HT-29 (cell line): ENCODE results near the gene PXDC1. TPM values are rescaled to one million over a fixed set of nuclear protein-coding genes. Genes with fewer than 3 reads are reported as not detected.
"Not testable (repeated sequence)": the region's sequence is repeated elsewhere in the genome, so short reads cannot be mapped to it uniquely, and the experiment has no call there.

ENCODE experiments used
- DNase-seq: peaks from one replicate; pipeline ENCODE4 v3.0.0-alpha.2; 2015; ENCODE audit warnings: low spot score
- total RNA-seq: library from RNA; depleted of rRNA; stranded (reverse); fragments of >200 nt; shearing (Covaris generic); gene quantifications from 2 replicates; pipeline ENCODE4 v1.2.3, GENCODE V29; 2014

PXDC1 gene
- total RNA-seq, 1 experiment from 2014 or later: 44.4 TPM

- peak; percentile 88 for DNase-seq
These were observed 19.0 kb downstream of the PXDC1 start for GRCh38 chr6:3732345-3733141.

DNA sequence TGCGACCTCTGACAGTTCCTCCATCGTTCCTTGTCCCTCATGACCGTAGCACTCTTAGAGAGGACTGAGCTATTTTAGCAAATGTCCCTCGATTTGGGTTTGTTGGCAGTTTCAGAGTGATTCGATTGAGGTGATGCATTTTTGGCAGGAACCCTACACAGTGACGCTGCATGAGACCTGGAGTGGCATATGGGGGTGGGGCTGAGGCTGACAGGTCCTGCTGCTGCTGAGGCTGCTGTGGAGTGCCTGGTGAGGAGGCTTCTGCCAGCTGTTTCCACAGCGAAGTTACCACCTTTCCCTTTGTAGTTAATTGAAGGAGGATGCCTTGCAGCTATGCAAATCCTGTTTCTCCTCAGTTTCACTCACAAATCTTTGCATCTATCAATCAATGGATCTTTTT lies 19.8 kb downstream of the PXDC1 start:
- DNase-seq: no peak

- DNase-seq: no peak
These were observed 21.7 kb downstream of the PXDC1 start for GRCh38 chr6:3729603-3730344.

DNA sequence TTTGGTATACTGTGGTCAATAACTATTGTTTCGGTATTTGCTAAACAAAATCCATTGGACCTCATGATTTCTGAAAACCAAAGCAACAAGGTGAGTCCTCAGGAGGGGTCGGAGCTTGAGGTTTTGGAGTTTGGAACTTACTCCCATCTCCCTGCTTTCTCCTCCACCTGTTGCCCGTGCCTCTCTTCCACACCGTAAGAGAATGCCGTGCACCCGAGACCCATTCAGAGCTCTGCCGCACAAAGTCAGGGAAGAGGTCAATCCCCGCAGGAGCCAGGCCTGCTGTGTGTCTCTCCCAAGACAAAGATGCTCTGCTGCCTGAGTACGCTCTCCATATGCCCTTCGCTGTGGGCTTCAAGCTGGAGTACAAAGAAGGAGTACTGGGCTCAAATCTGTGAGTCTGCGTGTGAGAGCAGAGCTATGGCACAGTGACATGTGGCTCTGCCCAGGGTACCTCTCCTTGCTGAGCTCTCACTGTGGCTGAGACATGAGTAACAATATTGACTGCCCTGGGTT lies 23.9 kb downstream of the PXDC1 start:
- no peak for DNase-seq

DNA sequence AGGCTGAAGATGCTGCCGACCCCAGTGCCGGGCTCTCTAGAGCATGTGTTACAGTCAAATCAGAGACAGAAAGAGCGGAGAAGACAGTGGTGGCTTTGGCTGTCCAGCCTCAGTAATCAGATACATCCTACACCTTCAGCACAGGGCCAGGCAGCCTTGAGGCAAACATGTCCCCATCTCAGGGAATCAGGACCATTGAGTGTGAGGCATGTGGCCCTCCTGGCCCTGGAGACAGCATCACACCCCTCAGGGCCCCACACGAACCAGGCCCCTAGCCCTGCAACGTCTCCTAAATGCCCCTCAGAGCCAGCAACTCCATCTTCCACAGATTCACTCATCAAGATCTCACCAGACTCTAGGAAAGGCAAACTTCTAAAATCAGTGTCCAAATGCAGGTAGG lies 24.5 kb downstream of the PXDC1 start:
- no peak for DNase-seq

DNA sequence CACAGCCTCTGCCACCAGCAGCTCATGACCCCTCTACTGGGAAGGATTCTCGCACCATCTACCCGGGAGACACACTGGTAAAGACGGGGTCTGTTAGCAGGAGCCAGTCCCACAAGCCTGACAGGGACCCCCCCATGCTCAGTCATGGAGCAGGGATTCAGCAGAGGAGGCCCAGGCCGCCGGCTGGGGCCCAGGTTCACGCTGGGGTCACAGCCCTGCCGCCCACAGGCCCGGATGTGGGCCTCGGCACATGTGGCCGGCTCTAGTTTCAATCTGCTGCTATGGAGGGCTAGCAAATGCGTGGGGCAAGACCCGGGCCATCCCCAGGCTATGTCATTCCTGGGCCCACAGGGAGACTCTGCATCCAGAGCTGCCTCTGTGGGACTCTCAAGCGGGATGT lies 25.1 kb downstream of the PXDC1 start:
- DNase-seq: no peak

DNA sequence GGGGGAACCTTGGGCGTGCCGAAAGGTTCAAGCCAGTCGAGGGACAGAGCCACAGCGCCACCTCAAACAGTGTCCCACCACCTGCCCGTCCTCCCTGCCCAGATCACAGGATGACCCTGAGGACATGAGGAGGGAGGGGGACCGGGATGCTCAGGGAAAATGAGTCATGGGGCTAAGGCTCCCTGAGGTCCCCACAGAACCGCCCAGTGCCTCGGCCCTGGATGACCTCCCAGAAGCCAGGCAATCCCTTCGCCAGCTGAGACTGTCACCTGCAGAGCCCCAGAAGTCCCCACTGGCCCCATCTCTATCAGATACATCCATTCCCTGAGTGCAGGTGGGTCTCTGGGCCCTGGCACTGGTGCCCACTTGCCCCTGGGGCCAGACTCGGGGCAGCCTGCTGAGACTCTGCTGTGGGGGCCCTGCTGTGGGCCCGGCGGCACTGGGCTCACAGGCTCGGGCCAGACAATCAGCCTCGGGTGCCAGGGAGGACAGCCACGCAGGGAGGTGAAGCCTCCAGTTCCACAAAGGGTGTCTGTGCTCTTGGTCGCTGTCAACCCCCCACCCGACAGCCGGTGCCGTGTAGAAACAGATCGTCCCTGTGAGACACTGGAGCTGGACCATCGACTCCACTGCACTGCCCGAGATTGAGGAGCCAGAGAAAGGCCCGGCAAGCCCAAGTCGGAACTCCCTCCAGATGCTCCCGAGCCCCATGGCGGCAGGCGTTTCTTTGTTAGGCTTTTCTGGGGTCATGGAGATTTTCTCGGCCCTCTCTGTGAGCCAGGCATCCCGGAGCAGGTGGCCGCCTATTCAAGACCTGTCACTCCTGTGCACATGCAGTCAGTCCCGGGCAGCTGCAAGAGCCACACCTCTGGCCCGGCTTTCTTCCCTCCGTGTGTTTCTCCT lies 26.1 kb downstream of the PXDC1 start:
- DNase-seq: no peak

GRCh38 chr6:3724451-3725144 lies 26.9 kb downstream of the PXDC1 start:
- DNase-seq: no peak

DNA sequence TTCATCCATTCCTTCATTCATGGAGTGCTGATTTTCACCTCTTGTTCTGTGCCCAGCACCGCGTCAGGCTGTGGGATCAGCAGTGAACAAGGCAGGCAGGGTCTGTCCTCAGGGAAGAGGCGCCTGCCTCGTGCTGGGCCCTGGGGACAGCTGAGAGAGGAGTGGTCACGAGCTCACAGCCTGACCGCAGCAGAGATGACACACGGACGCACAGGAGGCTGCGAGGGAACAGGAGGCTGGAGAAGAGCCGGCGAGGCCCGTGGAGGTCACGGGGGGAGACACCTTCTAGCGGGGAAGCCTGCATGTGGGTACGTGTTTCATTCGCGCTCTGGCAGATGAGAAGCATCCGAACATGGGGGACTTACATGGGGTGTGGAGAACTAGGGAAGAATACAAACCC lies 27.5 kb downstream of the PXDC1 start:
- DNase-seq: no peak

- no peak for DNase-seq
These were observed 28.3 kb downstream of the PXDC1 start for GRCh38 chr6:3723251-3723650.

DNA sequence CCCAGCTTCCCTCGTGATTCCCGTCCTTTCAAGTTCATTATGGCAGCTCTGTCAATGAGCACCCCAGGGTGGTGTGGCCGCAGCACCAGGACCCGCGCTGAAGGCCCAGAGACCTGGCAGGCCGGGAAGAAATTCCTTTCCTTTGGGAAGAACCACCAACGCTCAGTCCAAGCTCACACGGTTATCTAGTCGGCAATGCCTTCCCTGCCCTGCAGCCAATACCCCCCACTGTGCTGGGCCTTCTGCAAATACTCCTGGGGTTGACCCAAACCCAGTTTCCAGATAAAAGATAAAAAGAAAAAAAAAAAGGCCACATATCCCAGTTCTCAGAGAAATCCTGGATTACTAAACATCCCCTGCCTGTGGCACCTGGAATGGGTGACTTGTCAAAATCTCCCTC lies 28.7 kb downstream of the PXDC1 start:
- DNase-seq: no peak

DNA sequence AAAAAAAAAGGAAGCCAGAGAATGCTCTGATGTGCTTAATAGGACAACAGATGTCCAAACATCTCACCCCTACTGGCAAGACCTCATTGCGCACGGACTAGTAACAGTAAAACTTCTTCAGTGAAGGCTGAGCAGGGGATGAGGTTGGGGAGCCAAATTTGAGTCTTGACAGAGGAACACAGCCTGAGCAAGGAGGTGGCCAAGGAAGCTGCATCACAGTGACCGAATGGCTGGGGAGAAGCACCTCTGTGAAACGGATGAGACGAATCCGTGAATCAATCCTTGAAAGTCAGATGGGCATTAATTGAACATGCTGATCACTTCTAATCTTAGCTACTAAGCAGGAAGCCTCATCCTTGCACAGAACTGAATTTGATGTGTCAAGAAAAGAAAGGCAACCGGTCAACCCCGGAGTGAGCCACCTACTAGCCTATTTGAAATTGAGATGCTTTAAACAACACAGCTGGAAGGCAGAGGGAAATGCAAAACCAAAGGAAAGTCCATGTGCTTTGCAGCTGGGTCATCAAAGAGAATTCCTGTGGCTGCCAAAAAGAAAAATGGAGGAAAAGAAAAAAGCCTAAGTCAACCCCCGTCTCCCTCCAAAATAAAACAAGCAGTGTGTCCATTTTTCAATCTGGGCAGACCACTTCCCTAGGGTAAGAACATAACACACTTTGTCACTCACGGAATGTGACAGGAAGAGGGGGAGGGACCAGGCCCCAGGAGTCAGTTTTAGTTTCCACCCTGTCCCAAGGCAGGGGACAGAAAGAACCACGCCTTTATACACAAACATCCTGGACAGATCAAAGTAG lies 29.5 kb downstream of the PXDC1 start:
- no peak for DNase-seq

DNA sequence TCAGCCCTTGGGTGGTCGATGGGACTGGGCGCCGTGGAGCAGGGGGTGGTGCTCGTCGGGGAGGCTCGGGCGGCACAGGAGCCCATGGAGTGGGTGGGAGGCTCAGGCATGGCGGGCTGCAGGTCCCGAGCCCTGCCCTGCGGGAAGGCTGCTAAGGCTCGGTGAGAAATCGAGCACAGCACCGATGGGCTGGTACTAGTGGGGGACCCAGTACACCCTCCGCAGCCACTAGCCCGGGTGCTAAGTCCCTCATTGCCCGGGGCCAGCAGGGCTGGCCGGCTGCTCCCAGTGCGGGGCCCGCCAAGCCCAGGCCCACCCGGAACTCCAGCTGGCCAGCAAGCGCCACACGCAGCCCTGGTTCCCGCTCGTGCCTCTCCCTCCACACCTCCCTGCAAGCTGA lies 30.7 kb downstream of the PXDC1 start:
- not testable (repeated sequence) for DNase-seq

DNA sequence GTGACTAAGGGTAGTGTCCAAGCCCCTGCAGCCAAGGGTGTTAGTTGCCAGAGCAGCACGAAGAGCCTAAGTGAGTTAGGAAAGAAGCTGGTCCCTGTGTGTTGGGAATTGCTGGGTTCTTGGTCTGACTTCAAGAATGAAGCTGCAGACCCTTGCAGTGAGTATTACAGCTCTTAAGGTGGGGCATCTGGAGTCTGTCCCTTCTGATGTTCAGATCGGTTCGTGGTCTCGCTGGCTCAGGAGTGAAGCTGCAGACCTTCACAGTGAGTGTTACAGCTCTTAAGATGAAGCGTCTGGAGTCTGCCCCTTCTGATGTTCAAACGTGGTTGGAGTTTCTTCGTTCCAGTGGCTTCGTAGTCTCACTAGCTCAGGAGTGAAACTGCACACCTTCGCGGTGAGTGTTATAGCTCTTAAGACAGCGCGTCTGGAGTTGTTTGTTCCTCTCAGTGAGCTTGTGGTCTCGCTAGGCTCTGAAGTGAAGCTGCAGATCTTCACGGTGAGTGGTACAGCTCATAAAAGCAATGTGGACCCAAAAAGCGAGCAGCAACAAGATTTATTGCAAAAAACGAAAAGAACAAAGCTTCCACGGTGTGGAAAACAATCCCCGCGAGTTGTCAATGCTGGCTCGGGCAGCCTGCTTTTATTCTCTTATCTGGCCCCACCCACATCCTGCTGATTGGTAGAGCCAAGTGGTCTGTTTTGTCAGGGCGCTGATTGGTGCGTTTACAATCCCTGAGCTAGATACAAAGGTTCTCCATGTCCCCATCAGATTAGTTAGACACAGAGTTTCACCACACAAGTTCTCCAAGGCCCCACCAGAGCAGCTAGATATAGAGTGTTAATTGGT lies 31.8 kb downstream of the PXDC1 start:
- no peak for DNase-seq

DNA sequence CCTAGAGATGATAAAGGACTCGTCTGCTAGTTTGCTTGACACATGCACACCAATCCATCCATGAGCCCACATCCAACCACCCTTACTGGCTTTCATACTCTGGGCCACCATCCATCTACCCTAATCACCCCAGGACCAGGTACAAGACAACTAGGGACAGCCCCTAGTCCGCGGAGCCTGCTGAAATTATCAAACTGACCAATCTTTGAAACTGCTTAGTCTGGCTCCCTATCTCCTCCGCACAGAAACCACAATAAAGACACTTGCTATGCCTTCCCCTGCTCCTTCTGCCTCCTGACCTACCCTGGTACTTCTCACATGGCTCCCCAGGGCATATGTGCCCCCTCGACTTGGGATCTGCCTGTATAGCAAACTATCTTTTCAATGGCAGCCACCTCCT lies 33.1 kb downstream of the PXDC1 start:
- no peak for DNase-seq

DNA sequence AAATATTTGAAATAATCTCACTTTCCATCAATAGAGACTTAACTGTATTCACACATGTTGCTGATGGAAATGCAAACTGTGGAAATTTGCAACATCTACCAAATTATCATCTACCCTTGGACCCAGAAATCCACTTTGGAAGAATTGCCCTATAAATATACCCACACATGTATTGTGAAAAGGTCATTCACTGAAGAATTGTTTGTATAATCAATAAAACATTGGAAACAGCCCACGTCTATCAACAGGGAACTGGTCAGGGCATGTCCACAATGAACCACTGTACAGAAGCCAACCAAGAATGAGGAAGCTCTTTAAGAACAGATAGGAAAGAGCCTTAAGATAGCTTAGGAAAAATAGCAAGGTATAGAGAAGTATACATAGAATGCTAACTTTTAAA lies 36.2 kb downstream of the PXDC1 start:
- DNase-seq: no peak

DNA sequence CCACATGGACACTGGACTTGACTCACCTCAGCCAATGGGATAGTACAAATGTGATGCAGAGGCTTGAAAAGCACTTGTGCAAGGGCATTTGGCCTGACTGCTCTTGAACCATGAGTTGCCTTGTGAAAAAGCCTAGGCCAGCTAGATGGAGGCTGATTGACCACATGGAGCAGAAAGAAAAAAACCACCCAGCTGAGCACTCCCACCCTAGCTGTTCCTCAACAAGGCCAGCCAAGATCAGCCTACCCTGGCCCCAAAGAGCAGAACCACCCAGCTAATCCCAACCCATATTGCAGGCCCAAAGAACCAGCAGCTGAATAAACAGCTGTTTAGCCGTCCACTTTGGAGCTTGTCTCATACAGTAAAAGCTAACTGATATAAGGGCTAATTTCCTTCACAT lies 36.7 kb downstream of the PXDC1 start:
- DNase-seq: no peak

- no peak for DNase-seq
These were observed 37.4 kb downstream of the PXDC1 start for GRCh38 chr6:3714111-3714510.
